ENCODE results near the gene CER1.

The CER1 gene

GRCh38 chr9:14704281-14704680 lies 18.3 kb downstream of the CER1 start:
- no peak for ATAC-seq

GRCh38 chr9:14702200-14702720 lies 20.3 kb downstream of the CER1 start:
- no peak for ATAC-seq
- no peak for TF ChIP-seq TSHZ2 (CRISPR knock-in tag; IDR thresholded peaks at IDR 0.05)
- TF ChIP-seq ZFP30 (CRISPR knock-in tag; IDR thresholded peaks at IDR 0.05), result no peak
- no peak for TF ChIP-seq ZC3H10 (CRISPR knock-in tag; IDR thresholded peaks at IDR 0.05)
- no peak for TF ChIP-seq CSRNP3 (CRISPR knock-in tag; IDR thresholded peaks at IDR 0.05)
- TF ChIP-seq TOX (CRISPR knock-in tag; IDR thresholded peaks at IDR 0.05; ENCODE audit: borderline replicate concordance), result no peak
- no peak for TF ChIP-seq BACH2 (CRISPR knock-in tag; IDR thresholded peaks at IDR 0.05; ENCODE audit: borderline replicate concordance)

More at GRCh38 chr9:14704281-14704680, 18.3 kb downstream of the CER1 start:
- TF ChIP-seq TOX (CRISPR knock-in tag; IDR thresholded peaks at IDR 0.05; ENCODE audit: borderline replicate concordance), result no peak
- TF ChIP-seq TSHZ2 (CRISPR knock-in tag; IDR thresholded peaks at IDR 0.05), result no peak
- no peak for TF ChIP-seq ZNF70 (CRISPR knock-in tag; IDR thresholded peaks at IDR 0.05)
- no peak for TF ChIP-seq ISL1 (CRISPR knock-in tag; IDR thresholded peaks at IDR 0.05)
- no peak for TF ChIP-seq CREB5 (CRISPR knock-in tag; IDR thresholded peaks at IDR 0.05; ENCODE audit: low read depth)
- TF ChIP-seq PATZ1 (CRISPR knock-in tag; IDR thresholded peaks at IDR 0.05; ENCODE audit: borderline replicate concordance), result no peak
- TF ChIP-seq ZNF565 (CRISPR knock-in tag; conservative IDR thresholded peaks at IDR 0.05; ENCODE audit: low read depth), result no peak
- TF ChIP-seq RARB (CRISPR knock-in tag; IDR thresholded peaks at IDR 0.05), result no peak
- TF ChIP-seq ESRRG (CRISPR knock-in tag; IDR thresholded peaks at IDR 0.05), result no peak
- no peak for TF ChIP-seq POU6F1 (CRISPR knock-in tag; IDR thresholded peaks at IDR 0.05; ENCODE audit: borderline replicate concordance, low read depth)
- TF ChIP-seq ZFP30 (CRISPR knock-in tag; IDR thresholded peaks at IDR 0.05), result no peak
- no peak for TF ChIP-seq SNAI2 (CRISPR knock-in tag; IDR thresholded peaks at IDR 0.05)
- no peak for TF ChIP-seq ARNTL (CRISPR knock-in tag; IDR thresholded peaks at IDR 0.05; ENCODE audit: borderline replicate concordance, low read depth)
- TF ChIP-seq CSDC2 (CRISPR knock-in tag; IDR thresholded peaks at IDR 0.05), result no peak
- no peak for TF ChIP-seq ZNF8 (CRISPR knock-in tag; IDR thresholded peaks at IDR 0.05)
- TF ChIP-seq ZC3H10 (CRISPR knock-in tag; IDR thresholded peaks at IDR 0.05), result no peak
- TF ChIP-seq BACH2 (CRISPR knock-in tag; IDR thresholded peaks at IDR 0.05; ENCODE audit: borderline replicate concordance), result no peak
- TF ChIP-seq CSRNP3 (CRISPR knock-in tag; IDR thresholded peaks at IDR 0.05), result no peak
